NCI-H510A treated with DMSO at 0.1 percent for 48 hours (cell line): ENCODE results near the gene APOF.
"Not testable (repeated sequence)": the region's sequence is repeated elsewhere in the genome, so short reads cannot be mapped to it uniquely, and the experiment has no call there.

Experiments used
- DNase-seq: peaks from one replicate; lab custom pipeline; 2025; lab: John Stamatoyannopoulos, UW

The APOF gene

GRCh38 chr12:56332512-56333196 is 30.0 kb downstream of the APOF start:
- DNase-seq: no peak

GRCh38 chr12:56330936-56331490 is 31.6 kb downstream of the APOF start:
- no peak for DNase-seq

- no peak for DNase-seq
These were observed 36.1 kb downstream of the APOF start for GRCh38 chr12:56326533-56326932.

- no peak for DNase-seq
These were observed 36.5 kb downstream of the APOF start for GRCh38 chr12:56326126-56326525.

- DNase-seq: no peak
These were observed 38.5 kb downstream of the APOF start for GRCh38 chr12:56324206-56324605.

- DNase-seq: not testable (repeated sequence)
These were observed 41.0 kb downstream of the APOF start for GRCh38 chr12:56321610-56322009.

- no peak for DNase-seq
These were observed 41.6 kb downstream of the APOF start for GRCh38 chr12:56321027-56321426.

- no peak for DNase-seq
These were observed 45.0 kb downstream of the APOF start for GRCh38 chr12:56317675-56318074.

GRCh38 chr12:56315622-56316473 is 46.8 kb downstream of the APOF start, which contains the start of gene CNPY2:
Gene CNPY2, minus strand, starts transcription at chr12:56315988. Its CDS starts 771 bp downstream, at chr12:56315217.
- DNase-seq: peak; percentile 94

- DNase-seq: no peak
These were observed 47.4 kb downstream of the APOF start for GRCh38 chr12:56315249-56315621.

- no peak for DNase-seq
These were observed 51.7 kb downstream of the APOF start for GRCh38 chr12:56311003-56311402.
